ENCODE data around the gene POU4F2.
"Not testable (repeated sequence)": the region's sequence is repeated elsewhere in the genome, so short reads cannot be mapped to it uniquely, and the experiment has no call there.

Gene POU4F2

DNA sequence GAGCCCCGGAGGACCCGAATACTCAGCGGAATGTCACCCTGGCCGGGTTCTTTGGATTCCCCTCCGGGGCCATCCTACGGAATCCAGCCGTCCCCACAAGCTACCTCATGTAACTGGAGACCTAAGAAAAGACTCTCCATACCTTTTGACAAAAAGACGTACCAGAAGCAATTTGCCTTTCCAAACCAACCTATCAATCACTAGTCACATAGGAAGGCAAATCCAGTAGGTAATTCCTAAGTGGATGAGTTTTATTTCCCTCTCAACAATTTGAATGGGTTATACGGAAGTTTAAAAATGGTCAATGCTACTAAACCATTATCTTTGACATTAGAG is 16.8 kb downstream of the POU4F2 start:
- no peak for DNase-seq

DNA sequence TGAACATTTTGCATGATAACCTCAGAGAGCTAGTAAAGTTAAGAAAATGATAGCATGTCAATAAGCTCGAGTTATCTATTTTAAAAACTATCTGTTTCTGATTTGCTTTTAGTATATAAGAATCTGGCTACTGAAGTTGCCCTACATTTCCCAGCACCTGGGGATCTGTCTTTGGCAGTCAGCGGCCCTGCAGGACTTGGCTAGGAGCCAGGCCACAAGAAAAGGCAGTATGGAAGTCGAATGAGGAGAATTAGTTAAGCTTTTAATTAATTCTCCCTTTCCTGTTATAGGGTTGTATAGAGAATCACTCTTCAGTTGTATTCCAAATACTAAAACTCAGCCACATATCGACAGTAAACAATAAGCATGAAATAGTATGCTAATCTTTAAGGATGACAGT is 22.7 kb downstream of the POU4F2 start:
- DNase-seq: no peak

DNA sequence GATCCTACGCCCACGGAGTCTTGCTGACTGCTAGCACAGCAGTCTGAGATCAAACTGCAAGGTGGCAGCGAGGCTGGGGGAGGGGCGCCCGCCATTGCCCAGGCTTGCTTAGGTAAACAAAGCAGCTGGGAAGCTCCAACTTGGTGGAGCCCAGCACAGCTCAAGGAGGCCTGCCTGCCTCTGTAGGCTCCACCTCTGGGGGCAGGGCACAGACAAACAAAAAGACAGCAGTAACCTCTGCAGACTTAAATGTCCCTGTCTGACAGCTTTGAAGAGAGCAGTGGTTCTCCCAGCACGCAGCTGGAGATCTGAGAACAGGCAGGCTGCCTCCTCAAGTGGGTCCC is 25.2 kb downstream of the POU4F2 start:
- not testable (repeated sequence) for DNase-seq

DNA sequence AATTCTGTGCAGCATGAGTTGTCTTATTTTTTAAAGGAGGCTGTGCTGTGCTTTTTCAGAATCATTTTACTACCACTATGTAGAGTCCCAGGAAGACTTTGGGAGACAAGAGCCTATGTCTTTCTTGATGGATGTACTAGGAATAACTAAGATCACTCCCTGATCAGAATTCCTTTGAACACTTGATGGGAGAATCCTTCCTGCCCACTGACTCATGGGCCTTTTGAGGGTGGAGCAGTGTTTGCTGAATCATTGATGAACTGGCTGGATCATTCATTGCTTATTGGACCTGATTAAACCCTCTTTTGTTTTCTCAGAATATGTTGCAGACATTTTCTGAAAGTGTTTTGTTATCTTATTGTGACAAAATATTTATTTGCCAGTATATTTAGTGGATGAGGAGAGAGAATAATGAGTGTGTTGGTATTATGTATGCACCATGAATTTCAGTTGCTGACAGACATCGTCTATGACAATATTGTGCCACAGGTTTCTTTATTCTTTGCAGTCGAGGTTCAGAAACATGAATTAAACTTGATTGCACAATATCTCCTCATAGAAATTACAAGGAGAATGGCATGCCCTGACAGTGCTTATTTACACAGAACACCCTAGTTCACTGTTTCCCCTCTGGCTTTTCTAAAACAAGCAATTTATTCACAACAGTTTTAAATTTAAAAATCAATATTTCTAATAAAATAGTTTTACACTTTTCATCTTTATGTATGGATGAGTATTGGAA is 36.3 kb downstream of the POU4F2 start:
- DNase-seq: no peak

All from NCI-H2227 treated with DMSO at 0.1 percent for 48 hours (cell line).